Peyer's patch (tissue), 4 donors: Measurements from ENCODE around the gene NFU1.

Source experiments
- POLR2A ChIP-seq, 2 donors: fragments of 450-650 bp; IDR thresholded peaks; one replicate each; pipeline ENCODE4 v1.5.1; 2017; ENCODE audit warnings: antibody characterized with exemption in 2 of 2, mild to moderate bottlenecking in 2 of 2, moderate library complexity in 2 of 2
- TF ChIP-seq, protein P1 (sequence below), 6 experiments: fragments of 450-650 bp in 4 of 6; fragments of 200-600 bp in 2 of 6; sonication (generic) in 1 of 6; IDR thresholded peaks; one replicate each; pipeline ENCODE4 v1.5.1; 2017 to 2019; ENCODE audit warnings: antibody characterized with exemption in 6 of 6, mild to moderate bottlenecking in 3 of 6, moderate library complexity in 1 of 6

DNA sequence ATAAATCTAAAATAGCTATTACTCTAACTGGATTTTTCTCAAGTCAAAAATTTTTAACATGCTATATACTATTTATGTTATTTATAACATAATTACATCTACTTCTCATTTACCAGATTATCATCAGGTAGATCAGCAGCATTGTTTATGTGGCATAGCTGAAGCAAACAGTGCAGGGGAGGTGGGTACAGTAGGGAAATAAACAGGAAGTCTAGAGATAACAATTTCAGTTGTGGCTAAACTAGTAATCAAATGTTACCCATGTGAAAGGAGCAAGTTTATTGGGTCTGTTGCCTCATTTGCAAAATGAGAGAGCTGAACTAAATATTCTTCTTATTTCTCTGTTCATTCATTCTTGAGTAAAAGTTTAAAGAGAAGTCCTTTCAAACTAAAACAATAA is 77.9 kb downstream of the NFU1 start:
- TF ChIP-seq, protein P1, sequence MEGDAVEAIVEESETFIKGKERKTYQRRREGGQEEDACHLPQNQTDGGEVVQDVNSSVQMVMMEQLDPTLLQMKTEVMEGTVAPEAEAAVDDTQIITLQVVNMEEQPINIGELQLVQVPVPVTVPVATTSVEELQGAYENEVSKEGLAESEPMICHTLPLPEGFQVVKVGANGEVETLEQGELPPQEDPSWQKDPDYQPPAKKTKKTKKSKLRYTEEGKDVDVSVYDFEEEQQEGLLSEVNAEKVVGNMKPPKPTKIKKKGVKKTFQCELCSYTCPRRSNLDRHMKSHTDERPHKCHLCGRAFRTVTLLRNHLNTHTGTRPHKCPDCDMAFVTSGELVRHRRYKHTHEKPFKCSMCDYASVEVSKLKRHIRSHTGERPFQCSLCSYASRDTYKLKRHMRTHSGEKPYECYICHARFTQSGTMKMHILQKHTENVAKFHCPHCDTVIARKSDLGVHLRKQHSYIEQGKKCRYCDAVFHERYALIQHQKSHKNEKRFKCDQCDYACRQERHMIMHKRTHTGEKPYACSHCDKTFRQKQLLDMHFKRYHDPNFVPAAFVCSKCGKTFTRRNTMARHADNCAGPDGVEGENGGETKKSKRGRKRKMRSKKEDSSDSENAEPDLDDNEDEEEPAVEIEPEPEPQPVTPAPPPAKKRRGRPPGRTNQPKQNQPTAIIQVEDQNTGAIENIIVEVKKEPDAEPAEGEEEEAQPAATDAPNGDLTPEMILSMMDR (IDR thresholded peaks at IDR 0.05): no peak
- no peak for TF ChIP-seq POLR2A (IDR thresholded peaks at IDR 0.05)
